Thyroid gland (tissue), 4 donors: ENCODE data around the gene PSRC1. TPM values are rescaled to one million over a fixed set of nuclear protein-coding genes. Genes with fewer than 3 reads are reported as not detected.
A peak's percentile ranks its signal among the peaks of the same experiment; 100 is the strongest.

Experiments used
- DNase-seq, 2 donors: peaks; one replicate each; pipeline ENCODE4 v3.0.0-alpha.2; 2019
- H3K27ac ChIP-seq, 3 donors: fragments of 200-600 bp; sonication (generic); 1 replicate in 2 of 3; 2 replicates in 1 of 3; pipeline ENCODE4 v1.5.1; 2016 to 2019; ENCODE audit warnings: mild to moderate bottlenecking in 1 of 3, moderate library complexity in 1 of 3
- H3K27me3 ChIP-seq: fragments of 200-600 bp; sonication (generic); one replicate; pipeline ENCODE4 v1.5.1; 2019
- H3K36me3 ChIP-seq, 2 donors: fragments of 200-600 bp; sonication (generic); one replicate each; pipeline ENCODE4 v1.5.1; 2016 to 2019
- H3K4me1 ChIP-seq, 2 donors: fragments of 200-600 bp; sonication (generic); one replicate each; pipeline ENCODE4 v1.5.1; 2017 to 2019
- H3K4me3 ChIP-seq, 3 donors: fragments of 200-600 bp; sonication (generic); replicated peaks in 1 of 3; 1 replicate in 2 of 3; 2 replicates in 1 of 3; pipeline ENCODE4 v1.5.1; 2016; ENCODE audit warnings: mild to moderate bottlenecking in 1 of 3
- H3K9me3 ChIP-seq: fragments of 200-600 bp; sonication (generic); one replicate; pipeline ENCODE4 v1.5.1; 2017
- CTCF ChIP-seq, 6 experiments: fragments of 200-600 bp in 3 of 6; fragments of 450-650 bp in 3 of 6; sonication (generic) in 3 of 6; IDR thresholded peaks; one replicate each; pipeline ENCODE4 v1.5.1; 2016 to 2019; ENCODE audit warnings: antibody characterized with exemption in 6 of 6, mild to moderate bottlenecking in 2 of 6, inconsistent platforms in 1 of 6, moderate library complexity in 1 of 6
- POLR2A ChIP-seq, 2 donors: fragments of 450-650 bp; IDR thresholded peaks; one replicate each; pipeline ENCODE4 v1.6.1; 2017; ENCODE audit warnings: antibody characterized with exemption in 2 of 2, mild to moderate bottlenecking in 2 of 2, moderate library complexity in 1 of 2
- WGBS, 2 donors: methylation state at CpG; one replicate each; pipeline ENCODE4 v1.1.5; 2017; 5-methylcytosine and 5-hydroxymethylcytosine counted together
- intact Hi-C: fragments of 100-400 bp; cut with DNase I; formaldehyde crosslinking; loops from one replicate; pipeline ENCODE4 v1.15.1; 2023
- total RNA-seq, 4 donors: library from RNA; depleted of rRNA; stranded (reverse); fragments of >200 nt; gene quantifications; one replicate each; pipeline ENCODE4 v1.2.3, GENCODE V29; 2016

PSRC1 gene
- total RNA-seq, 4 donors from 2014 or later: 1.0 to 4.0 (median 2.2) TPM

DNA sequence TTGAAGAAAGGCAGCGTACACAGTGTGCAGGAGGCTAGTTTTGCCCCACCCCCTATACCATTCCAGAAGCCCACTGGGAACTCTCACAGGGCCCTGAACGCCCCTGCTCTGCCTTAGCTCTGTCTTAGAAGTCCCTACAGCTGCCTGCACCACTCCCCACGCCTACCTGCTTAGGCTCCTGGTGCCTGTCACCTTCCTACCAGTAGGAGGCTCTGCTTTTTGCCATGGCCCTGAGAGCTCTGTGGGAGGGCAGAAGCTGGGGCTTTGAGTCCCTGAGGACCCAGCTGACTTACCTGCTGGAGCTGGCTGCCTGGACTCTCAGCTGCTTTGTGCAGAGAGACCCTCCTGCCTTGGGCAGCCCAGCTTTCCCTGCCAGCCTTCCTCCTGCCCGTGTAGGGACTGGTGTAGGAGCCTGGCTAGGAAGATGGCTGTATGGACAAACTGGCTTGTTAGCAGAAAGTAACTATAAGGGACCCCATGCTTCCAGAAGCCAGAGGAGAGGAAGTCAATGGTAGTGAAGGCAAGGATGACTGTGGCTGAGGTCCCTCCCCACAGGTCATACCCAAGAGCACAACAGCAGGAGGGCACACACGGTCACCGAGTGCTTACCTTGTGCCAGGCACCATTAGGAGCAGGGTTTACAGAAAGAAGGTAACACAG, 43.4 kb downstream of the PSRC1 start:
- Histone ChIP-seq H3K27me3 (no peaks in the 10 kb centered on the region), H3K4me1 (peaks cover 0 to 24% of the 10 kb centered on the region in 2 donors), H3K9me3 (no peaks in the 10 kb centered on the region), H3K4me3 (no peak overlapping the region), H3K27ac (peak overlapping the region in 2 of 3 donors; percentile 4 to 60), H3K36me3 (peaks cover 39 to 45% of the 10 kb centered on the region in 2 donors)
- intact Hi-C loops: no loop called here
- peak; percentile 69 to 70 for DNase-seq
- 60 to 76% methylated on average over 5 to 6 of the region's 6 CpGs for WGBS, 2 donors
- TF ChIP-seq POLR2A (IDR thresholded peaks at IDR 0.05): no peak
- peak; percentile 16 to 63 (median 52) for TF ChIP-seq CTCF (IDR thresholded peaks at IDR 0.05)

GRCh38 chr1:109239047-109239408, 43.9 kb downstream of the PSRC1 start:
- TF ChIP-seq POLR2A (IDR thresholded peaks at IDR 0.05) (no peak), CTCF (IDR thresholded peaks at IDR 0.05) (no peak)
- Histone ChIP-seq H3K36me3 (peaks cover 44 to 49% of the 10 kb centered on the region in 2 donors), H3K9me3 (no peaks in the 10 kb centered on the region), H3K27ac (no peak overlapping the region), H3K4me1 (peaks cover 0 to 24% of the 10 kb centered on the region in 2 donors), H3K27me3 (no peaks in the 10 kb centered on the region), H3K4me3 (no peak overlapping the region)
- intact Hi-C loops: no loop called here
- 50 to 78% methylated on average over 2 to 5 of the region's 5 CpGs for whole genome bisulfite sequencing, 2 donors
- no peak for DNase-seq

DNA sequence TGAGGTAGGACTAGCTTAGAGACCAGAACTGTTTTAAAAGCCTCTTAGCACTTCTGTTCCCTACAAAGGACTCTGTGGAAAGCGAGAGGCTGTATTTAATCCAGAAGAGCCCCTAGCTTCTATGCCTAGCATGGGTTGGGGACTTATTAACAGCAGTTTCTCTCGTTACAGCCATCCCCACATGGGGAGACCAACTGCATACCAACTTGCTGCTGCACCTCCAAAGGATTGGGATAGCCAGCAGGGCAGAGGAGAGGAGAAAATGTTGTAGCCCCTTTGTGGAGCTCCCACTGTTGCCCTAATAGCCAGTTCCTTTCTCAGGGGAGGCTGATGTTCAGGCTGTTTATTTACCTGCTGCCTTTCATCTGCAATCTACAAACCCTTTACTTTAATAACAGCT, 44.6 kb downstream of the PSRC1 start:
- no peak overlapping the region for H3K27ac ChIP-seq
- 98 to 100% methylated on average over 2 of the region's 2 CpGs for WGBS, 2 donors
- TF ChIP-seq CTCF (IDR thresholded peaks at IDR 0.05) (no peak), POLR2A (IDR thresholded peaks at IDR 0.05) (no peak)
- H3K4me3 ChIP-seq: no peak overlapping the region
- intact Hi-C loops: no loop called here
- H3K27me3 ChIP-seq: no peaks in the 10 kb centered on the region
- H3K36me3 ChIP-seq: peaks cover 47 to 51% of the 10 kb centered on the region in 2 donors
- H3K9me3 ChIP-seq: no peaks in the 10 kb centered on the region
- DNase-seq: no peak
- H3K4me1 ChIP-seq: peaks cover 0 to 24% of the 10 kb centered on the region in 2 donors

- Histone ChIP-seq H3K27ac (no peak overlapping the region), H3K9me3 (no peaks in the 10 kb centered on the region), H3K36me3 (peaks cover 50 to 60% of the 10 kb centered on the region in 2 donors), H3K27me3 (no peaks in the 10 kb centered on the region), H3K4me3 (no peak overlapping the region), H3K4me1 (peaks cover 0 to 24% of the 10 kb centered on the region in 2 donors)
- WGBS, 2 donors: 97 to 98% methylated on average over 3 of the region's 3 CpGs
- TF ChIP-seq POLR2A (IDR thresholded peaks at IDR 0.05): no peak
- no peak for TF ChIP-seq CTCF (IDR thresholded peaks at IDR 0.05)
- no peak for DNase-seq
- intact Hi-C loops: no loop called here
Measured at GRCh38 chr1:109237512-109237911, 45.4 kb downstream of the PSRC1 start.

DNA sequence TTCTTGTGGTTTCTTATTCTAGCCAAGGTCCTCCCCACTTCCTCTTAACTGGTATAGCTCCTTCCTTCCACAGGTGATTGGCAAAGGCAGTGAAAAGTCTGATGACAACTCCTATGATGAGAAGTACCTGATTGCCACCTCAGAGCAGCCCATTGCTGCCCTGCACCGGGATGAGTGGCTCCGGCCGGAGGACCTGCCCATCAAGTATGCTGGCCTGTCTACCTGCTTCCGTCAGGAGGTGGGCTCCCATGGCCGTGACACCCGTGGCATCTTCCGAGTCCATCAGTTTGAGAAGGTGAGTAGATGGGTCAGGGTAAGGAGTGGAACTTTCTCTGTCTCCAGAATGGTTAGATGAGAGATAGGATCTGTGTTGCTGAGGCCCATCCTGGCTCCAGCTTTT, 47.8 kb downstream of the PSRC1 start:
- DNase-seq: no peak
- H3K4me3 ChIP-seq: no peak overlapping the region
- 98% methylated on average over 7 of the region's 7 CpGs for WGBS, 2 donors
- no peaks in the 10 kb centered on the region for H3K9me3 ChIP-seq
- intact Hi-C loops: no loop called here
- peaks cover 0 to 2% of the 10 kb centered on the region in 2 donors for H3K4me1 ChIP-seq
- peaks cover 74 to 83% of the 10 kb centered on the region in 2 donors for H3K36me3 ChIP-seq
- H3K27me3 ChIP-seq: no peaks in the 10 kb centered on the region
- no peak for TF ChIP-seq CTCF (IDR thresholded peaks at IDR 0.05)
- no peak for TF ChIP-seq POLR2A (IDR thresholded peaks at IDR 0.05)
- H3K27ac ChIP-seq: no peak overlapping the region
